ENCODE measurements around the gene EDA.

EDA gene

GRCh38 chrX:69615779-69616456 is at the start of gene EDA:
Gene EDA (plus strand): TSS chrX:69616113.
- peak; percentile 22 for DNase-seq (ENCODE audit: low read depth)

- no peak for DNase-seq (ENCODE audit: low read depth)
Observed at GRCh38 chrX:69568828-69569227, 47.1 kb upstream of the EDA start.

DNA sequence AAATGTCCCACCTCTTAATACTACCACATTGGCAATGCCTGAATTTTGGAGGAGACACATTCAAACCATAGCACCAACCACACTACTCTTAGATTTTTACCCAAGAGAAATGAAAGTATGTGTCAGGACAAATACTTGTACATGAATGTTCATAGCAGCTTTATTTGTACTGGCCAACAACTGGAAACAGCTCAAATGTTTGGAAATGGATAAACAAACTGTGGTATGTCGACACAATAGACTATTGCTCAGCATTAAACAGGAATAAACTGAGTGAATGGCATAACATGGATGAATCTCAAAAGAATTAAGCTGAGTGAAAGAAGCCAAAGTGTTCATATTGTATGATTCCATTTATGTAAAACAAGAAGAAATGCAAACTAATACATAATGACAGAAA is 18.5 kb upstream of the EDA start:
- no peak for DNase-seq (ENCODE audit: low read depth)

GRCh38 chrX:69600182-69600581 is 15.7 kb upstream of the EDA start:
- DNase-seq (ENCODE audit: low read depth): no peak

- no peak for DNase-seq (ENCODE audit: low read depth)
Observed at GRCh38 chrX:69603566-69604194, 12.2 kb upstream of the EDA start.

DNA sequence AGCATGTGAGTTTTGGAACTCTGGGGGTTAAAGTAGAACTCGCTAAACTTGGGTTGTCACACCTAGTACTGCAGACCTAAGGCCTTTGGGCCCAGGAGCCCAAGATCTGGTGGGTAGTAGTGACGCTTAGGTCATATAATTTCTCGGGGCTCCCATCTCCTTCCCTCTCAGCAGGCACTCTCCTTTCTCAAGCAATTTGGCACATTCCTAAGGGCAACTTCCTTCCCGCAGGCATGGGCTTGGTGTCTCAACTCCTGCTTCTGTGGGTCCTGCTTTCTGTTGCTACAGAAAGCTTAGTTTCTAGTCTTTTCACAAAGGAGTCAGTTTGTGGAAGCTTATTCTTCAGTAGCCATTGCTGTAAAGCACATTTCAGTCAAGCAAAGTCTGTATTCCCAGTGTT is 10.4 kb upstream of the EDA start:
- no peak for DNase-seq (ENCODE audit: low read depth)

- no peak for DNase-seq (ENCODE audit: low read depth)
Observed at GRCh38 chrX:69607616-69608015, 8.3 kb upstream of the EDA start.

DNA sequence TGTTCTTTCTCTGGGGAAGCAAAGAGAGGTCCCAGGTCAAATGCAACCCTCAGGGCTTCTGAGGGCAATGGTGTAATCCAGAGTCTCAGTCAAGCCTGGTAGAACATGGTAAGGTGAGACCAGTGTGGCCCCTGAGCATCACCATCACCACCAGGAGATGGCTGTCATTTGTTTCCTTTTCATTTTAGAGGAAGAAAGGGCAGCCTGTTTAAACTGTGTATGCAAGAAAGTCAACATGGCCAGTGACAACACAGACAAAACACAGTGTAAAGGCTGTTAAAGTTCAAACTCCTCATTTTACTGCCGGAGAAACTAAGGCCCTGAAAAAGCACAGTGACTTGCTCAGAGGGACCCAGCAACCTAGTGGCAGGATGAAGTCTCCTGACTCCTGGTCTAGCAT is 2.0 kb upstream of the EDA start:
- no peak for DNase-seq (ENCODE audit: low read depth)

- DNase-seq (ENCODE audit: low read depth): no peak
Observed at GRCh38 chrX:69614886-69615285, 1.0 kb upstream of the EDA start.

DNA sequence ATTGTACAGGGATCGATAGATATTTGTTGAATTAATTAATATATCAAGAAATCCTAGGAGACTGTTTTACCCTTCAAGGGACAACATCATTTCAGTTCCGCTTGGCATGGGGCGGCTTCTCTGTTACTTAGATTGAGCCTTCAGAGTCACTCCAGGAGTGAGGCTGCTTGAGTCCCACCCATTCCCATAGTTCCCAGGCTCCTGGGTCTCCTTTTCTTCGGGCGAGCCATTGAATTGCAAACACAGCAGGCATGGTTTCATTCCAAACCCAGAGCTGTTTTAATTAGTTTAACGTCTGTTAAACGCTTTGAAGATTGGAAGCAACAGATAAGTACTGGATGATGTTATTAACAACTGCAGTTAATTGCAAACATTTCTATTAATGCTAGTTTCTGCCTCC is 571 bp upstream of the EDA start:
- no peak for DNase-seq (ENCODE audit: low read depth)

DNA sequence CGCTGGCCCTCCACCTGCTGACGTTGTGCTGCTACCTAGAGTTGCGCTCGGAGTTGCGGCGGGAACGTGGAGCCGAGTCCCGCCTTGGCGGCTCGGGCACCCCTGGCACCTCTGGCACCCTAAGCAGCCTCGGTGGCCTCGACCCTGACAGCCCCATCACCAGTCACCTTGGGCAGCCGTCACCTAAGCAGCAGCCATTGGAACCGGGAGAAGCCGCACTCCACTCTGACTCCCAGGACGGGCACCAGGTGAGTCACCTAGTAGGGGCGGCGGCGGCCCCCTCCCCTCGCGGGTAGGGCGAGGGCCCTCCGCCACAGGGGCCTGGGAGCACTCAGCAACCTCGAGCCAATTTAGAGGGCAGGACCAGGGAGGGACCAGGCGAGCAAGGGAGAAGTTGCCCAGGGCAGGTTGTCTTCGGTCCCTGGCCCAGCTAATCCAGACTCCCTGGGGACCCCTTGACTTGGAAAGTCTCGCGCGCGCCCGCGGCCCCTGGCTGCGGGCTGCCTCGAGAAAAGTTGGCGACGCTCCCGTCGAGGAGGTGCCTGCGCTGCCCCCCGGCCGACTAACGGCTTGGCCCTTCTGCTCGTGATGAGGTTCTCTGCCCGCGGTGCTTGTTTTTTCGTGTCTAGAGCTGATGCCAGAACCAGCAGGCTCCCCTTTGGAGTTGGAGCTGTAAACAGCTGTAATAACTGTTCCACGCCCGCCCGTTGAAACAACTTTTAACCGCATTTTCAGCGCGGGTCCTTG is 717 bp downstream of the EDA start:
- no peak for DNase-seq (ENCODE audit: low read depth)

DNA sequence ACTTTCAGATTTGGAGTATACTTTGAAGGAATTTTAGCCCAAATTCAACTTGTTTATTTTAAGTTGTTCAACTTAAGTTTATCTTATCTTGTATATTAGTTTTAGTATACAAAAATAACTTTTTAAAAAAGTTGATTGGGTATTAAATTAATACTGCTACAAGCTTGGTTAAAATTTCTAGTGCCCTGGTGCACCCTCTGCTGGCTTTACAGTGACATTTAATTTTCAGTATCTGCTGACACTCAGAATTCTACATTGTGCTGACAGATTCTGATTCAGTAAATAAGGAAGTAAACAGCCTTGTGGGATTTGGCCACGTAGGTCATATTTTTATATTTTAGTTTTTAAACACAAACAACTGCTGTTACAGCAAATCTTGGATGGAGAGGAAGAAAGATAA is 2.9 kb downstream of the EDA start:
- no peak for DNase-seq (ENCODE audit: low read depth)

- no peak for DNase-seq (ENCODE audit: low read depth)
Observed at GRCh38 chrX:69626129-69626528, 10.2 kb downstream of the EDA start.

GRCh38 chrX:69627744-69628143 is 11.8 kb downstream of the EDA start:
- no peak for DNase-seq (ENCODE audit: low read depth)

DNA sequence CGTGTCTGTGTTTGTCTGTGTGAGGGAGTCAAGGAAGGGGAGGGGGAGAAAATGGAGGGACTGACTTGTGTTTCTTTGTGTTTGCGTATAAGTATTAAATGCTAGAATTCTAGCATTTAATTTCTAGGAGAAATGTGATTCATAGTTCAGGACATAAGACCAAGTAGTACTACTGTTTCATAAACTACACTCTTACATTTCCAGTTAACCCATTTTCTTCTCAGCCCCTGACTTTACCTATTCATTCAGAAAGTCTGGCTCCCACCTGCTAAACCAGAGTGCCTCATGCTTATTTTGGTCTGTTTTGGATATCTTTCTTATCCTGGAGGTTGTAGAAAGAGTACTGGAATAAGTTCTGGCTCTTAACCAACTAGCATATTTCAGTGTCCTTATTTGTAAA is 14.2 kb downstream of the EDA start:
- no peak for DNase-seq (ENCODE audit: low read depth)

GRCh38 chrX:69664693-69665092 is 48.8 kb downstream of the EDA start:
- DNase-seq (ENCODE audit: low read depth): no peak

DNA sequence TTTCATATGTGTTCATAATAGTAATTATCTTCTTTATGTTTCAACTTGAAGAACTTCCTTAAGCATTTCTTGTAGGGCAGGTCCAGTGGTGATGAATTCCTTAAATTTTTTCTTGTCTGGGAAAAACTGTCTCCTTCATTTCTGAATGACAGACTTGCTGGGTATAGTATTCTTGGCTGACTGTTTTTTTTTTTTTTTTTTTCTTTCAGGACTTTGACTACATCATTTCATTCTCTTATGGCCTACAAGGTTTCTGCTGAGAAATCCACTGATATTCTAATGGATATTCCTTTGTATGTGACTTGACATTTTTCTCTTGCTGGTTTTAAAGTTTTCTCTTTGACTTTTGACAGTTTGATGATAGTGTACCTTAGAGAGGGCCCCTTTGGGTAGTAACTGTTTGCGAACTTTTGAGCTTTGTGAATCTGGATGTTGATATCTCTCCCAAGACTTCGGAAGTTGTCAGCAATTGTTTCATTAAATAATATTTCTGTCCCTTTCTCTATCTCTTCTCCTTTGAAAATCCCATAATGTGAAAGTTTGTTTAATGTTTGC is 54.2 kb downstream of the EDA start:
- no peak for DNase-seq (ENCODE audit: low read depth)

DNA sequence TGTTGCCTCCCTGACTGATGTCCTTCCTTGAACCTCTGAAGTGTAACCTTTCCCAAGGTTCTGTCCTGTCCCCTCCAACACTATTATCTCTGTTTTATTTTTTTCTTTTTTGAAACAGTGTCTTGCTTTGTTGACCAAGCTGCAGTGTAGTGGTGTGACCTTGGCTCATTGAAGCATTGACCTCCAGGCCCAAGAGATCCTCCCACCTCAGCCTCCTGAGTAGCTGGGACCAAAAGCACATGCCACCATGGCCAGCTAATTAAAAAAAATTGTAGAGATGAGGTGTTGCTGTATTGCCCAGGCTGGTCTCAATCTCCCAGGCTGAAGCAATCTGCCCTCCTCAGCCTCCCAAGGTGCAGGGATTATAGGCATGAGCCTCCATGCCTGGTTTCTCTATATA is 59.0 kb downstream of the EDA start:
- DNase-seq (ENCODE audit: low read depth): no peak

DNA sequence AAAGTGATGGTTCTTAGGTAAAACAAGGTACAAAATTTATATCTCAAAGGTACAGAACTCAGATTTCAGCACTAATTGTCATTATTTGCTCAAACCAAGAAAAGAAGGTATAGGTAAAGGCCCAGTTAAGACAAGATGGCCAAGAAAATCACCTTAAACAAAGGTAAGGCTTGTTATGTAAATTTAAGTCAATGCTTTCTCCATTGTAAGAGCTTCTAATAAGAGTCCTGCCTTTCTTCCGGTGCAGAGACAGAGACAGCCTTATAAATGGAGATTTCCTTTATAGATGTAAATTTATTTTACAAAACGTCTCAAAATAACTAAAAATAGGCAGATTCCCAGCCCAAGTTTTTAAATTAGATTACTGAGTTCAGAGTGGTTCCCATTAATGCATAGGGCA is 89.9 kb downstream of the EDA start:
- DNase-seq (ENCODE audit: low read depth): no peak

GRCh38 chrX:69718102-69718501 is 102.2 kb downstream of the EDA start:
- DNase-seq (ENCODE audit: low read depth): no peak

DNA sequence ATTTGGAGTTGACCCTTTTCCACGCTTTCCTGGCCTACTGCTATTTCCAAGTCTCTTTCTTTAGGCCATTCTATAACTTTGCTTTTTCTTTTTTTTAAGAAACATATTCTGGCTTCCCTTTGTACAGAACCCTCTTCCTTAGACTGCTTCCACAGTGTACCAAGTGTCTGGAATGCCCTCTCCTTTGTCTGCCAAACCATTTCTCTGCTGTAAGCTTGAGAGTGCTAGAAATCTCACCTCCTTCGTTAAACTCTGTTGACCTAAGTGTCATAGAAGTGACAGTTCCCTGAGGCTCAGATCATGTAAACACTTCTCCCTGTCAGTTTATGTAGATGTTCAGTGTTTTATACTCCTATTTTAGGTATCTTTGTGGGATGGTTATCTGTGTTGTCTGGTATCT is 108.4 kb downstream of the EDA start:
- no peak for DNase-seq (ENCODE audit: low read depth)

DNA sequence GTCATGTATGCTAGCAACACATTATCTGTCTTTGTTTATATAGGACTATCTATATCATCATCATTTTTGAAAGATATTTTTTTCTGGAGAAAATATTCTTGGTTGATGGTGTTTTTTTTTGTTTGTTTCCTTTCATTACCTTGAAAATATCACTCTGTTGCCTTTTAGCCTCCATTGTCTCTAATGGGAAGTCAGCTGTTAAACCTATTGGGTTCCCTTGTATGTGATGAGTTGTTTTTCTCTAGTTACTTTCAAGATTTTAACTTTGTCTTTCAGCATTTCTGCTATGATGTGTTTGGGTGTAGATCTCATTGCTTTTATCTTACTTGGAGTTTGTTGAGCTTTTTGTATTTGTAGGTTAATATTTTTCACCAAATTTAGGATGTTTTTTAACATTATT is 124.4 kb downstream of the EDA start:
- no peak for DNase-seq (ENCODE audit: low read depth)

DNA sequence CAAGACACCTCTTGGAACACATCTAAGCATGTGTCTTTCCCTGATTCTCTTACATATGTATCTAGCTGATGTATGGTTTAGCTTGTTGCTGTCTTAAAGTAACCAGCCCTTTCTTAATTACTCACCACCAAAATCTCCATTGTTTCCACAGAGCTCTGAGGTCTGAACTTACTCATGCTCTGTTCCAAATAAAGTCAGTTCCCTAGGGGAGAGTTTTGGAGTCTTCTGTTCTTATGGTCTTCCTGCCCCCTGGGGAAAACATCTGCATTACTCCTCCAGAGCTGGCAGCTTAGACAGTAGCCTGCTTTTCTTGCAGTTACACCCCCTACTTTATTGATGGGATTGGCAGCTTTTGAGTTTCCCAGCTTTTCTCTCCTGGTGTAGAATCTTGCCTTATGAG is 125.8 kb downstream of the EDA start:
- no peak for DNase-seq (ENCODE audit: low read depth)

Data from stimulated activated CD8-positive, alpha-beta memory T cell treated with anti-CD3 and anti-CD28 coated beads, Interleukin-12 subunit alpha, Interleukin-12 subunit beta, amount 100 ng/mL, for 1 hour (primary cell).